K562 (cell line): ENCODE data around the gene GNB5. TPM values are rescaled to one million over a fixed set of nuclear protein-coding genes. Genes with fewer than 3 reads are reported as not detected.

Source experiments
- ATAC-seq: fragments of 200-7000 bp; cut with Tn5 transposase; 3 replicates; pipeline ENCODE4 v1.9.1; 2020; ENCODE audit warnings: moderate library complexity
- BruUV-seq: library from RNA; stranded (reverse); fragments of 400-500 nt; replicated peaks from 2 replicates; lab custom pipeline; 2021; lab: Mats Ljungman, UMichigan
- CTCF ChIA-PET: fragments of 300-600 bp; formaldehyde crosslinking; extraction: SDS; loops from one replicate; lab custom pipeline; 2021; ENCODE audit warnings: low intra/inter-chr PET ratio; lab: Yijun Ruan, JAX
- POLR2A ChIA-PET: fragments of 300-600, 350-650 bp; sonication (Branson Sonifier 250); formaldehyde crosslinking; extraction: SDS; loops from one replicate; lab custom pipeline; 2021; ENCODE audit warnings: antibody characterized with exemption, inconsistent platforms; lab: Yijun Ruan, JAX
- DNase-seq, 4 experiments: peaks; one replicate each; pipeline versions ENCODE4 v3.0.0 to v3.0.0-alpha.2; 2011 to 2018; ENCODE audit warnings: low spot score in 3 of 4, mixed read lengths in 3 of 4; ENCODE audit errors: extremely low read depth in 1 of 4
- FAIRE-seq: peaks from 2 replicates; lab custom pipeline; 2011; peaks lifted over from hg19 to GRCh38; lab: Jason Lieb, UNC
- H2AFZ ChIP-seq: 2 replicates; pipeline ENCODE4 v1.6.0; 2011; ENCODE audit warnings: low read depth, low read length, control low read depth, inconsistent platforms
- H3K27ac ChIP-seq: fragments of 200-600 bp; 3 replicates; pipeline ENCODE4 v1.8.0; 2011; ENCODE audit warnings: low read depth, mild to moderate bottlenecking, control low read depth, inconsistent platforms, low read length, moderate library complexity, mixed read lengths; ENCODE audit errors: extremely low read depth
- H3K27me3 ChIP-seq, 2 experiments: fragments of 300-600 bp in 1 of 2; 2 replicates in 1 of 2; 3 replicates in 1 of 2; pipeline versions ENCODE4 v1.6.0 to v1.8.0; 2011; ENCODE audit warnings: inconsistent platforms in 2 of 2, low read length in 2 of 2, mild to moderate bottlenecking in 1 of 2, mixed read lengths in 1 of 2, moderate library complexity in 1 of 2; ENCODE audit not compliant: control insufficient read depth in 2 of 2, insufficient read depth in 2 of 2
- H3K36me3 ChIP-seq: fragments of 300-600 bp; 3 replicates; pipeline ENCODE4 v1.8.0; 2011; ENCODE audit warnings: mild to moderate bottlenecking, low read length, inconsistent platforms; ENCODE audit not compliant: control insufficient read depth, insufficient read depth
- H3K4me1 ChIP-seq, 2 experiments: fragments of 200-600 bp in 1 of 2; replicated peaks in 1 of 2; 2 replicates in 1 of 2; 3 replicates in 1 of 2; pipeline versions ENCODE4 v1.5.1 to v1.8.0; 2011; ENCODE audit warnings: inconsistent platforms in 2 of 2, low read length in 2 of 2, mild to moderate bottlenecking in 1 of 2, mixed read lengths in 1 of 2, moderate library complexity in 1 of 2; ENCODE audit not compliant: control insufficient read depth in 2 of 2, insufficient read depth in 2 of 2
- H3K4me2 ChIP-seq: 2 replicates; pipeline ENCODE4 v1.6.1; 2011; ENCODE audit warnings: low read length, control low read depth, inconsistent platforms, mixed read lengths; ENCODE audit not compliant: insufficient read depth
- H3K4me3 ChIP-seq: fragments of 200-600 bp; sonication (generic), shearing (Covaris generic); 2 replicates; pipeline ENCODE4 v1.5.1; 2016; ENCODE audit warnings: control low read depth, inconsistent platforms
- H3K79me2 ChIP-seq: fragments of 200-600 bp; 3 replicates; pipeline ENCODE4 v1.8.0; 2011; ENCODE audit warnings: low read length, inconsistent platforms; ENCODE audit not compliant: control insufficient read depth, insufficient read depth
- H3K9ac ChIP-seq, 2 experiments: 2 replicates each; pipeline versions ENCODE4 v1.6.0 to v1.6.1; 2011; ENCODE audit warnings: low read depth in 2 of 2, low read length in 2 of 2, control low read depth in 1 of 2, inconsistent platforms in 1 of 2, mild to moderate bottlenecking in 1 of 2, mixed read lengths in 1 of 2; ENCODE audit not compliant: insufficient read depth in 1 of 2
- H3K9me1 ChIP-seq: one replicate; pipeline ENCODE4 v1.6.0; 2011; ENCODE audit warnings: inconsistent platforms, mild to moderate bottlenecking, low read length, moderate library complexity; ENCODE audit not compliant: control insufficient read depth, insufficient read depth
- H3K9me3 ChIP-seq: replicated peaks from 2 replicates; pipeline ENCODE4 v1.5.1; 2011; ENCODE audit warnings: low read depth, low read length, inconsistent platforms; ENCODE audit not compliant: control insufficient read depth, insufficient read depth
- H4K20me1 ChIP-seq: replicated peaks from 2 replicates; pipeline ENCODE4 v1.6.1; 2011; ENCODE audit warnings: low read length, inconsistent platforms, mixed read lengths; ENCODE audit not compliant: control insufficient read depth, insufficient read depth
- ARID1B ChIP-seq: fragments of 450-650 bp; IDR thresholded peaks from 2 replicates; pipeline ENCODE4 v1.6.1; 2016; ENCODE audit warnings: antibody characterized with exemption, mild to moderate bottlenecking, inconsistent platforms
- ARID2 ChIP-seq: fragments of 450-650 bp; IDR thresholded peaks from 2 replicates; pipeline ENCODE4 v1.6.1; 2017; ENCODE audit warnings: antibody characterized with exemption, mild to moderate bottlenecking
- CHD2 ChIP-seq: IDR thresholded peaks from 2 replicates; pipeline ENCODE4 v1.6.1; 2011; ENCODE audit warnings: low read depth, low read length
- FOXA3 ChIP-seq, 2 experiments: fragments of 450-650 bp in 1 of 2; sonication (generic) in 1 of 2; formaldehyde crosslinking; IDR thresholded peaks in 1 of 2; conservative IDR thresholded peaks in 1 of 2; 2 replicates each; pipeline versions ENCODE4 v1.4.0 to v1.8.0; 2020 to 2022; ENCODE audit warnings: mild to moderate bottlenecking in 2 of 2, missing genetic modification reagents in 1 of 2
- FOXM1 ChIP-seq, 2 experiments: fragments of 450-650 bp in 1 of 2; sonication (generic) in 1 of 2; formaldehyde crosslinking in 1 of 2; IDR thresholded peaks; 2 replicates each; pipeline versions ENCODE4 v1.6.1 to v1.9.0; 2017 to 2022; ENCODE audit warnings: low read depth in 2 of 2, mild to moderate bottlenecking in 2 of 2, missing genetic modification reagents in 1 of 2, moderate library complexity in 1 of 2
- GTF2A2 ChIP-seq: IDR thresholded peaks from 2 replicates; pipeline ENCODE4 v1.6.1; 2016; ENCODE audit warnings: mild to moderate bottlenecking, missing genetic modification characterization, missing compliant biosample characterization
- LEF1 ChIP-seq: fragments of 450-650 bp; IDR thresholded peaks from 2 replicates; pipeline ENCODE4 v1.6.1; 2016; ENCODE audit warnings: mild to moderate bottlenecking
- MCM5 ChIP-seq: fragments of 450-650 bp; IDR thresholded peaks from 2 replicates; pipeline ENCODE4 v1.6.1; 2016; ENCODE audit warnings: low read depth
- MEF2A ChIP-seq: IDR thresholded peaks from 2 replicates; pipeline ENCODE4 v1.6.1; 2011; ENCODE audit warnings: low read depth, mild to moderate bottlenecking, low read length, moderate library complexity; ENCODE audit not compliant: control insufficient read depth
- MXI1 ChIP-seq: IDR thresholded peaks from 2 replicates; pipeline ENCODE4 v1.6.1; 2011; ENCODE audit warnings: low read depth, mild to moderate bottlenecking, improper control_type of control experiment, low read length
- PTTG1 ChIP-seq: fragments of 450-650 bp; IDR thresholded peaks from 2 replicates; pipeline ENCODE4 v1.6.1; 2016; ENCODE audit warnings: low read depth, mild to moderate bottlenecking, missing genetic modification characterization, missing compliant biosample characterization
- SMC3 ChIP-seq: conservative IDR thresholded peaks from 2 replicates; pipeline ENCODE4 v1.6.1; 2011; ENCODE audit warnings: low read depth, low read length, improper control_type of control experiment; ENCODE audit not compliant: insufficient read depth
- ZKSCAN3 ChIP-seq: fragments of 250-450 bp; sonication (Bioruptor Pico); IDR thresholded peaks from 2 replicates; pipeline ENCODE4 v1.4.0; 2020
- ZNF133 ChIP-seq: fragments of 250-450 bp; sonication (Bioruptor Pico); IDR thresholded peaks from 2 replicates; pipeline ENCODE4 v1.4.0; 2020; ENCODE audit warnings: mild to moderate bottlenecking
- ZNF232 ChIP-seq: sonication (generic); formaldehyde crosslinking; IDR thresholded peaks from 2 replicates; pipeline ENCODE4 v1.8.0; 2022; ENCODE audit warnings: mild to moderate bottlenecking, missing genetic modification reagents
- ZNF253 ChIP-seq: fragments of 250-450 bp; sonication (Bioruptor Pico); conservative IDR thresholded peaks from 2 replicates; pipeline ENCODE4 v1.6.1; 2021; ENCODE audit warnings: mild to moderate bottlenecking
- ZNF449 ChIP-seq: fragments of 250-450 bp; sonication (Bioruptor Pico); IDR thresholded peaks from 2 replicates; pipeline ENCODE4 v1.8.0; 2022; ENCODE audit warnings: moderate library complexity, mild to moderate bottlenecking, inconsistent platforms
- ZNF584 ChIP-seq: fragments of 200-800 bp; sonication (Bioruptor generic); IDR thresholded peaks from 2 replicates; pipeline ENCODE4 v1.6.1; 2016; ENCODE audit warnings: low read depth, mild to moderate bottlenecking, missing genetic modification characterization, missing compliant biosample characterization
- ZNF76 ChIP-seq: fragments of 250-450 bp; sonication (Bioruptor Pico); IDR thresholded peaks from 2 replicates; pipeline ENCODE4 v1.4.0; 2020; ENCODE audit warnings: mild to moderate bottlenecking, moderate library complexity, borderline replicate concordance
- WGBS: fragments of 100-300 bp; shearing (Covaris generic); methylation state at CpG from one replicate; pipeline ENCODE4 v1.1.6; 2016; ENCODE audit warnings: low coverage, mixed read lengths; ENCODE audit not compliant: insufficient coverage; ENCODE audit errors: missing lambda C conversion rate; 5-methylcytosine and 5-hydroxymethylcytosine counted together
- in situ Hi-C: fragments of 300-500 bp; cut with MboI; formaldehyde crosslinking; loops from 4 replicates; pipeline ENCODE4 v1.15.0; 2018; ENCODE audit warnings: inconsistent platforms, mixed read lengths
- intact Hi-C: fragments of 100-400 bp; cut with micrococcal nuclease; formaldehyde crosslinking; loops from 2 replicates; pipeline ENCODE4 v1.14.2; 2022
- polyA plus RNA-seq, 8 experiments: library from polyadenylated mRNA; depleted of rRNA in 4 of 8; stranded (reverse) in 5 of 8; unstranded in 3 of 8; fragments of >200 nt; fragmentation: Nextera tagmentation in 2 of 8; fragmentation: Illumina TruSeq in 1 of 8; extraction: Ambion mirVana in 2 of 8; extraction: Trizol in 1 of 8; gene quantifications; 2 replicates each; pipeline versions ENCODE4 v1.2.1 to v1.2.3, GENCODE V29; 2011 to 2014; ENCODE audit warnings: inconsistent platforms in 1 of 8, missing spikeins in 1 of 8
- total RNA-seq, 7 experiments: library from RNA; depleted of rRNA in 6 of 7; stranded (reverse); fragments of >200 nt in 6 of 7; fragmentation: Illumina TruSeq in 2 of 7; extraction: Trizol in 2 of 7; gene quantifications; 2 replicates each; pipeline versions ENCODE4 v1.2.1 to v1.2.3, GENCODE V29; 2011 to 2021; ENCODE audit warnings: low replicate concordance in 1 of 7

The GNB5 gene
- total and polyA plus RNA-seq, 9 of the 15 experiments (the other 6 are each of a cell fraction or from before 2014, with no cell fraction given): 0.11 to 2.1 (median 0.77) TPM

- ChIA-PET CTCF (no interaction called here), POLR2A (interaction anchor here (0.6 to 1.6 kb wide), 4 partner anchors 11 to 82 kb away, joined by 3 to 5 read pairs (median 4); no protein-coding TSS in a partner anchor)
- no peaks in the 10 kb centered on the region for H3K36me3 ChIP-seq
- intact Hi-C loops (loop anchor here (5.0 kb wide), 1 partner anchor 38 kb away; no protein-coding TSS in a partner anchor), in situ Hi-C loops (no loop called here)
- no peak for FAIRE-seq
- no peaks in the 10 kb centered on the region for H3K79me2 ChIP-seq
- no peak overlapping the region for H3K9ac ChIP-seq
- 0 out of 2 replicates have a peak overlapping the region, but pooled peaks have one; percentile 48 for H2AFZ ChIP-seq
- no peak overlapping the region for H3K4me3 ChIP-seq
- H3K9me1 ChIP-seq: no peaks in the 10 kb centered on the region
- no peaks in the 10 kb centered on the region for H4K20me1 ChIP-seq
- no peaks in the 10 kb centered on the region for H3K9me3 ChIP-seq
- 80% methylated on average over 15 of the region's 15 CpGs for WGBS
- TF ChIP-seq PTTG1 (tag) (no peak), ZNF584 (no peak), FOXM1 (IDR thresholded peaks at IDR 0.05; ENCODE audit: low read depth) (no peak), FOXM1 (CRISPR knock-in tag; IDR thresholded peaks at IDR 0.05; ENCODE audit: low read depth) (no peak), ARID2 (no peak), ZNF76 (no peak), MCM5 (no peak), ZKSCAN3 (no peak), MXI1 (no peak), SMC3 (no peak), ARID1B (no peak), ZNF449 (CRISPR knock-in tag) (no peak), CHD2 (no peak), ZNF253 (CRISPR knock-in tag) (no peak), MEF2A (no peak), GTF2A2 (tag) (no peak), ZNF133 (CRISPR knock-in tag) (no peak), ZNF232 (CRISPR knock-in tag) (no peak), LEF1 (no peak), FOXA3 (CRISPR knock-in tag; conservative IDR thresholded peaks at IDR 0.05 in 1 of 2, IDR thresholded peaks at IDR 0.05 in 1 of 2) (no peak)
- peaks cover 0 to 4% of the 10 kb centered on the region in 2 experiments; a peak in 4 of 5 replicates for H3K4me1 ChIP-seq
- no peak for ATAC-seq
- DNase-seq: no peak
- H3K27ac ChIP-seq: no peak overlapping the region
- H3K4me2 ChIP-seq: no peak overlapping the region
- no TSS peak for BruUV-seq
- H3K27me3 ChIP-seq: no peaks in the 10 kb centered on the region
Observed at GRCh38 chr15:52099651-52100272, 91.4 kb downstream of the GNB5 start.
